Caco-2 (cell line): ENCODE results near the gene KANSL3. TPM values are rescaled to one million over a fixed set of nuclear protein-coding genes. Genes with fewer than 3 reads are reported as not detected.

Source experiments
- BruUV-seq: library from RNA; stranded (reverse); fragments of 400-500 nt; replicated peaks from 2 replicates; lab custom pipeline; 2021; lab: Mats Ljungman, UMichigan
- CTCF ChIA-PET: fragments of 300-600 bp; sonication (Branson Sonifier 250); formaldehyde crosslinking; loops from one replicate; lab custom pipeline; 2022; ENCODE audit warnings: antibody characterized with exemption; lab: Charles Lee
- POLR2A ChIA-PET: fragments of 300-600 bp; sonication (Branson Sonifier 250); formaldehyde crosslinking; loops from one replicate; lab custom pipeline; 2022; ENCODE audit warnings: antibody characterized with exemption; lab: Charles Lee
- DNase-seq, 2 experiments: peaks; one replicate each; pipeline versions ENCODE4 v3.0.0 to v3.0.0-alpha.2; 2020 to 2022
- H3K27me3 ChIP-seq: replicated peaks from 2 replicates; pipeline ENCODE4 v1.6.0; 2011; ENCODE audit warnings: low read length; ENCODE audit not compliant: control insufficient read depth, insufficient read depth
- H3K36me3 ChIP-seq: 2 replicates; pipeline ENCODE4 v1.5.1; 2011; ENCODE audit warnings: low read length; ENCODE audit not compliant: control insufficient read depth, insufficient read depth
- H3K4me1 ChIP-seq: fragments of 250-450 bp; sonication (Bioruptor Pico); 2 replicates; pipeline ENCODE4 v1.5.1; 2020; ENCODE audit warnings: mild to moderate bottlenecking
- H3K4me3 ChIP-seq: 2 replicates; pipeline ENCODE4 v1.5.1; 2011; ENCODE audit warnings: low read depth, mild to moderate bottlenecking, control low read depth, low read length
- H3K9me3 ChIP-seq: fragments of 250-450 bp; sonication (Bioruptor Pico); 2 replicates; pipeline ENCODE4 v1.5.1; 2020; ENCODE audit warnings: mild to moderate bottlenecking, moderate library complexity
- H3K27ac Mint-ChIP-seq: one replicate; pipeline ENCODE4 v1.8.0; 2022; ENCODE audit warnings: mixed read lengths; ENCODE audit not compliant: unreplicated experiment
- H3K27me3 Mint-ChIP-seq: one replicate; pipeline ENCODE4 v1.8.0; 2022; ENCODE audit warnings: mixed read lengths; ENCODE audit not compliant: insufficient read depth, unreplicated experiment
- H3K36me3 Mint-ChIP-seq: one replicate; pipeline ENCODE4 v1.8.0; 2022; ENCODE audit warnings: mild to moderate bottlenecking, mixed read lengths; ENCODE audit not compliant: insufficient read depth, unreplicated experiment
- H3K4me1 Mint-ChIP-seq: one replicate; pipeline ENCODE4 v1.8.0; 2022; ENCODE audit warnings: low read depth, mixed read lengths; ENCODE audit not compliant: unreplicated experiment
- H3K4me3 Mint-ChIP-seq: one replicate; pipeline ENCODE4 v1.8.0; 2022; ENCODE audit warnings: mild to moderate bottlenecking, moderate library complexity, mixed read lengths; ENCODE audit not compliant: unreplicated experiment
- H3K9me3 Mint-ChIP-seq: one replicate; pipeline ENCODE4 v1.8.0; 2022; ENCODE audit warnings: mixed read lengths; ENCODE audit not compliant: unreplicated experiment
- intact Hi-C: fragments of 100-400 bp; cut with micrococcal nuclease; formaldehyde crosslinking; loops from one replicate; pipeline ENCODE4 v1.10.0; 2022; ENCODE audit not compliant: unreplicated experiment
- total RNA-seq: library from RNA; stranded (reverse); gene quantifications from 2 replicates; pipeline ENCODE4 v1.2.3, GENCODE V29; 2022
- TF ChIP-seq, protein P1 (sequence below), 2 experiments: fragments of 200-600 bp in 1 of 2; IDR thresholded peaks; 1 replicate in 1 of 2; 2 replicates in 1 of 2; pipeline versions ENCODE4 v1.5.1 to v1.8.0; 2011 to 2022; ENCODE audit warnings: antibody characterized with exemption in 1 of 2, control low read depth in 1 of 2, inconsistent platforms in 1 of 2, low read depth in 1 of 2, low read length in 1 of 2, mild to moderate bottlenecking in 1 of 2, moderate library complexity in 1 of 2; ENCODE audit not compliant: insufficient read depth in 1 of 2, severe bottlenecking in 1 of 2, unreplicated experiment in 1 of 2

KANSL3 gene
- total RNA-seq, 1 experiment from 2014 or later = 48.6 TPM

DNA sequence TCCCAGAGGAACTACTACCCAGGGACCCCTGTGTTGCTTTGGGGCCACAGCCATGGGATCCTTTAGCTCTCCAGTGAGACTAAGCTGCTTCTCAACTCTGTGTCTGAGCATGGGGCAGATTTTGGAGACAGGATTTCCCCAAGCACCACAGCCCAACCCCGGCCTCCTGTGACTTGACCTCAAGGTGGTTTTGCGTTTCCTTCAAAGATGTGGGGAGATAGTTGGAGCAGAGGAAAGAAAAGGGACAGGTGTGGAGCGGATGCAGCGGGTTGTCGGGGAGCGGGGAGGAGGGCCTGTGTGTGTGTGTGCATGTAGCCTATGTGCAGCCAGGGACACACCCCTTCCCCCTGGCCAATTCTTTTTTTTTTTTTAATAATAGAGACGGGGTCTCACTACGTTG is 91.3 kb downstream of the KANSL3 start:
- Histone ChIP-seq H3K4me3 (no peak overlapping the region), H3K27me3 (no peaks in the 10 kb centered on the region), H3K4me1 (no peaks in the 10 kb centered on the region), H3K9me3 (peaks cover 6% of the 10 kb centered on the region; the same call in 1 of the 2 replicates), H3K36me3 (no peaks in the 10 kb centered on the region)
- Mint-ChIP-seq H3K4me1 (no peaks in the 10 kb centered on the region), H3K27ac (no peak overlapping the region), H3K9me3 (no peaks in the 10 kb centered on the region), H3K27me3 (no peaks in the 10 kb centered on the region), H3K4me3 (no peak overlapping the region), H3K36me3 (no peaks in the 10 kb centered on the region)
- POLR2A ChIA-PET = no interaction called here
- CTCF ChIA-PET = no interaction called here
- intact Hi-C loops = no loop called here
- no TSS peak for BruUV-seq
- TF ChIP-seq, protein P1, sequence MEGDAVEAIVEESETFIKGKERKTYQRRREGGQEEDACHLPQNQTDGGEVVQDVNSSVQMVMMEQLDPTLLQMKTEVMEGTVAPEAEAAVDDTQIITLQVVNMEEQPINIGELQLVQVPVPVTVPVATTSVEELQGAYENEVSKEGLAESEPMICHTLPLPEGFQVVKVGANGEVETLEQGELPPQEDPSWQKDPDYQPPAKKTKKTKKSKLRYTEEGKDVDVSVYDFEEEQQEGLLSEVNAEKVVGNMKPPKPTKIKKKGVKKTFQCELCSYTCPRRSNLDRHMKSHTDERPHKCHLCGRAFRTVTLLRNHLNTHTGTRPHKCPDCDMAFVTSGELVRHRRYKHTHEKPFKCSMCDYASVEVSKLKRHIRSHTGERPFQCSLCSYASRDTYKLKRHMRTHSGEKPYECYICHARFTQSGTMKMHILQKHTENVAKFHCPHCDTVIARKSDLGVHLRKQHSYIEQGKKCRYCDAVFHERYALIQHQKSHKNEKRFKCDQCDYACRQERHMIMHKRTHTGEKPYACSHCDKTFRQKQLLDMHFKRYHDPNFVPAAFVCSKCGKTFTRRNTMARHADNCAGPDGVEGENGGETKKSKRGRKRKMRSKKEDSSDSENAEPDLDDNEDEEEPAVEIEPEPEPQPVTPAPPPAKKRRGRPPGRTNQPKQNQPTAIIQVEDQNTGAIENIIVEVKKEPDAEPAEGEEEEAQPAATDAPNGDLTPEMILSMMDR (IDR thresholded peaks at IDR 0.05; ENCODE audit: insufficient read depth in 1 of 2, low read depth in 1 of 2, low read length in 1 of 2, severe bottlenecking in 1 of 2, unreplicated experiment in 1 of 2) = no peak
- no peak for DNase-seq

DNA sequence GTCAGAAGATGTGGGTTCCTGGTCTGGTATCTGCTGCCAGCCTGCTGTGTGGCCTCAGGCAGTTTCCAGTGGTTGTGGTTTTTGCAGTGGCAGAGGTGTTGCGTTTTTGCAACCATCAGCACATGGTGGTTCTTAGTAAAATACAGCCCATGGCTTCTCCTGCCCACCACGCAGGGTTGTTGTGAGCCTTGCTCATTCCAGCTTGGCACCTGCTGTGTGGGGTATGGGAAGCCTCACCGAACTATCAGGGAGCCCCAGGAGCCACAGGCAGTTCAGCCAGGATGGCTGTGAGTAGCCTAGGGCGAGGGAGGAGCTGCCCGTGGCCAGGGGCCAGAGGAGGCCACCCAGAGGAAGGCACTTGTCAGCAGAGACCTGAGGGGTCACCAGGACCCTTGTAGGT is 91.8 kb downstream of the KANSL3 start:
- CTCF ChIA-PET = no interaction called here
- Histone ChIP-seq H3K36me3 (no peaks in the 10 kb centered on the region), H3K4me1 (no peaks in the 10 kb centered on the region), H3K9me3 (peaks cover 6% of the 10 kb centered on the region; the same call in 1 of the 2 replicates), H3K27me3 (no peaks in the 10 kb centered on the region), H3K4me3 (no peak overlapping the region)
- TF ChIP-seq, protein P1 (IDR thresholded peaks at IDR 0.05; ENCODE audit: insufficient read depth in 1 of 2, low read depth in 1 of 2, low read length in 1 of 2, severe bottlenecking in 1 of 2, unreplicated experiment in 1 of 2) = no peak
- Mint-ChIP-seq H3K36me3 (no peaks in the 10 kb centered on the region), H3K4me1 (no peaks in the 10 kb centered on the region), H3K9me3 (no peaks in the 10 kb centered on the region), H3K4me3 (no peak overlapping the region), H3K27me3 (no peaks in the 10 kb centered on the region), H3K27ac (no peak overlapping the region)
- no TSS peak for BruUV-seq
- POLR2A ChIA-PET = no interaction called here
- DNase-seq = no peak
- intact Hi-C loops = no loop called here

Other genes starting within 250 kb of the KANSL3 start
- gene NEURL3, start 133.0 kb downstream of the KANSL3 start, total RNA-seq = 3.1 and 4.2 TPM in 2 replicates
- 3.0 and 3.3 TPM in 2 replicates for gene ARID5A, start 101.6 kb downstream of the KANSL3 start, total RNA-seq
- gene FER1L5, start 4.5 kb upstream of the KANSL3 start, total RNA-seq = 0.07 and 0.09 TPM in 2 replicates
- 27.4 and 30.2 TPM in 2 replicates for gene LMAN2L, start 101.8 kb upstream of the KANSL3 start, total RNA-seq
- gene CNNM4, start 122.6 kb upstream of the KANSL3 start, total RNA-seq = 23.2 and 28.3 TPM in 2 replicates
- gene CNNM3, start 178.0 kb upstream of the KANSL3 start, total RNA-seq = 62.5 and 69.1 TPM in 2 replicates
- gene ANKRD23, start 205.7 kb upstream of the KANSL3 start, total RNA-seq = 2.5 and 7.4 TPM in 2 replicates
- 19.3 and 21.6 TPM in 2 replicates for gene ANKRD39, start 219.7 kb upstream of the KANSL3 start, total RNA-seq
- 29.9 and 31.4 TPM in 2 replicates for gene SEMA4C, start 231.8 kb upstream of the KANSL3 start, total RNA-seq